GM19372 (cell line): Measurements from ENCODE around the gene CDHR2.

Experiments used
- ATAC-seq: cut with Tn5 transposase; IDR thresholded peaks from one replicate; pipeline ENCODE4 v1.9.1; 2021; ENCODE audit warnings: mild to moderate bottlenecking, low read depth, moderate library complexity; ENCODE audit not compliant: unreplicated experiment

The CDHR2 gene

GRCh38 chr5:176629853-176630680, 80.9 kb downstream of the CDHR2 start, which contains the start of the genes EIF4E1B and SNCB:
EIF4E1B (plus strand) TSS chr5:176630675; CDS start chr5:176642788, 12,113 bp downstream.
SNCB (minus strand) TSS chr5:176630534; CDS start chr5:176629654, 880 bp downstream.
- ATAC-seq, result peak; percentile 85

- peak; percentile 9 for ATAC-seq
Observed at GRCh38 chr5:176630681-176631222, 81.6 kb downstream of the CDHR2 start.

- no peak for ATAC-seq
Observed at GRCh38 chr5:176631383-176632200, 82.5 kb downstream of the CDHR2 start.

GRCh38 chr5:176632745-176633144, 83.6 kb downstream of the CDHR2 start:
- ATAC-seq, result no peak

- ATAC-seq, result no peak
Observed at GRCh38 chr5:176633598-176633997, 84.5 kb downstream of the CDHR2 start.

- no peak for ATAC-seq
Observed at GRCh38 chr5:176636426-176636825, 87.3 kb downstream of the CDHR2 start.

GRCh38 chr5:176637556-176637955, 88.4 kb downstream of the CDHR2 start:
- no peak for ATAC-seq

- no peak for ATAC-seq
Observed at GRCh38 chr5:176638437-176638836, 89.3 kb downstream of the CDHR2 start.

- no peak for ATAC-seq
Observed at GRCh38 chr5:176639208-176639607, 90.1 kb downstream of the CDHR2 start.

- ATAC-seq, result no peak
Observed at GRCh38 chr5:176639981-176640380, 90.8 kb downstream of the CDHR2 start.

GRCh38 chr5:176640616-176641015, 91.5 kb downstream of the CDHR2 start:
- no peak for ATAC-seq

- ATAC-seq, result no peak
Observed at GRCh38 chr5:176642675-176643490, 93.7 kb downstream of the CDHR2 start.

GRCh38 chr5:176643491-176644219, 94.5 kb downstream of the CDHR2 start:
- ATAC-seq, result no peak

GRCh38 chr5:176644294-176644693, 95.2 kb downstream of the CDHR2 start:
- ATAC-seq, result no peak

- no peak for ATAC-seq
Observed at GRCh38 chr5:176644878-176645670, 95.9 kb downstream of the CDHR2 start.
